Stimulated activated CD4-positive, alpha-beta T cell treated with anti-CD3 and anti-CD28 coated beads, TNF-alpha, amount 100 ng/mL, for 48 hours (primary cell): Measurements from ENCODE around the gene ZFP30.

ENCODE experiments used
- DNase-seq, 3 donors: peaks; one replicate each; pipeline ENCODE4 v3.0.0-alpha.2; 2020; ENCODE audit warnings: low read depth in 3 of 3

The ZFP30 gene

GRCh38 chr19:37564624-37565369 lies 90.5 kb downstream of the ZFP30 start:
- DNase-seq: no peak
